Measurements from ENCODE around the gene SYTL2. TPM values are rescaled to one million over a fixed set of nuclear protein-coding genes. Genes with fewer than 3 reads are reported as not detected.
"Not testable (repeated sequence)": the region's sequence is repeated elsewhere in the genome, so short reads cannot be mapped to it uniquely, and the experiment has no call there.

Gene SYTL2
- total RNA-seq, 1 experiment from 2014 or later, result 2.1 TPM

DNA sequence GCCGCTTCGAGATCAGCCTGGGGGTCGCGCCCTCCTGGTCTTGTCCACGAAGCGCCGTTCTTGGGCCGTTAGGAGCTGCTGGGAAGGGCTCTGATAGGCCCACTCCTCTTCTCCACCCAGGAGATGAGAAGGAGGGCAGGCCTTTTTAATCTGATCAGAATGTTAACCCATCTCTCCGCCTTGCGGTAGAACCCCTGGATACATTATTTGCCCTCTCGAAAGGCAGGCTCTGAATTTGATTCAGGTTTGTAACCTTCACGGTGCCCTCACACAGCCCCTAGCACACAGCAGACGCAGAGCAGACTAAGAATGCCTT, 44.4 kb upstream of the SYTL2 start, which contains the start of gene CCDC83:
Gene CCDC83, plus strand, starts transcription at position 43 of the 316 bp plus-strand sequence. CDS start 9,741 bp downstream, outside the sequence.
- ChIA-PET CTCF (interaction anchor here (0.6 to 2.2 kb wide), 38 partner anchors 9 to 837 kb away, joined by 3 to 28 read pairs (median 4); no protein-coding TSS in a partner anchor), POLR2A (interaction anchor here (1.0 to 1.7 kb wide), 5 partner anchors 10 to 447 kb away, joined by 3 to 9 read pairs (median 5); partner anchors contain the start of gene HIKESHI)
- Mint-ChIP-seq H3K4me3 (ENCODE audit: unreplicated experiment) (peak within 1 kb of the TSS; percentile 76), H3K27me3 (ENCODE audit: insufficient read depth, unreplicated experiment) (no peaks in the 10 kb centered on the region), H3K9me3 (ENCODE audit: unreplicated experiment) (peaks cover 10% of the 10 kb centered on the region), H3K27ac (ENCODE audit: low read depth, unreplicated experiment) (peak within 1 kb of the TSS; percentile 87), H3K4me1 (ENCODE audit: insufficient read depth, unreplicated experiment) (no peaks in the 10 kb centered on the region), H3K36me3 (ENCODE audit: insufficient read depth, unreplicated experiment) (no peaks in the 10 kb centered on the region)
- TF ChIP-seq, protein P1, sequence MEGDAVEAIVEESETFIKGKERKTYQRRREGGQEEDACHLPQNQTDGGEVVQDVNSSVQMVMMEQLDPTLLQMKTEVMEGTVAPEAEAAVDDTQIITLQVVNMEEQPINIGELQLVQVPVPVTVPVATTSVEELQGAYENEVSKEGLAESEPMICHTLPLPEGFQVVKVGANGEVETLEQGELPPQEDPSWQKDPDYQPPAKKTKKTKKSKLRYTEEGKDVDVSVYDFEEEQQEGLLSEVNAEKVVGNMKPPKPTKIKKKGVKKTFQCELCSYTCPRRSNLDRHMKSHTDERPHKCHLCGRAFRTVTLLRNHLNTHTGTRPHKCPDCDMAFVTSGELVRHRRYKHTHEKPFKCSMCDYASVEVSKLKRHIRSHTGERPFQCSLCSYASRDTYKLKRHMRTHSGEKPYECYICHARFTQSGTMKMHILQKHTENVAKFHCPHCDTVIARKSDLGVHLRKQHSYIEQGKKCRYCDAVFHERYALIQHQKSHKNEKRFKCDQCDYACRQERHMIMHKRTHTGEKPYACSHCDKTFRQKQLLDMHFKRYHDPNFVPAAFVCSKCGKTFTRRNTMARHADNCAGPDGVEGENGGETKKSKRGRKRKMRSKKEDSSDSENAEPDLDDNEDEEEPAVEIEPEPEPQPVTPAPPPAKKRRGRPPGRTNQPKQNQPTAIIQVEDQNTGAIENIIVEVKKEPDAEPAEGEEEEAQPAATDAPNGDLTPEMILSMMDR (IDR thresholded peaks at IDR 0.05; ENCODE audit: unreplicated experiment), result no peak
- BruUV-seq (replicated peaks), result no TSS peak
- intact Hi-C loops (cut with micrococcal nuclease), result loop anchor here (1.0 to 10.0 kb wide), 8 partner anchors 190 to 964 kb away; no protein-coding TSS in a partner anchor
- DNase-seq (ENCODE audit: unreplicated experiment), result no peak

DNA sequence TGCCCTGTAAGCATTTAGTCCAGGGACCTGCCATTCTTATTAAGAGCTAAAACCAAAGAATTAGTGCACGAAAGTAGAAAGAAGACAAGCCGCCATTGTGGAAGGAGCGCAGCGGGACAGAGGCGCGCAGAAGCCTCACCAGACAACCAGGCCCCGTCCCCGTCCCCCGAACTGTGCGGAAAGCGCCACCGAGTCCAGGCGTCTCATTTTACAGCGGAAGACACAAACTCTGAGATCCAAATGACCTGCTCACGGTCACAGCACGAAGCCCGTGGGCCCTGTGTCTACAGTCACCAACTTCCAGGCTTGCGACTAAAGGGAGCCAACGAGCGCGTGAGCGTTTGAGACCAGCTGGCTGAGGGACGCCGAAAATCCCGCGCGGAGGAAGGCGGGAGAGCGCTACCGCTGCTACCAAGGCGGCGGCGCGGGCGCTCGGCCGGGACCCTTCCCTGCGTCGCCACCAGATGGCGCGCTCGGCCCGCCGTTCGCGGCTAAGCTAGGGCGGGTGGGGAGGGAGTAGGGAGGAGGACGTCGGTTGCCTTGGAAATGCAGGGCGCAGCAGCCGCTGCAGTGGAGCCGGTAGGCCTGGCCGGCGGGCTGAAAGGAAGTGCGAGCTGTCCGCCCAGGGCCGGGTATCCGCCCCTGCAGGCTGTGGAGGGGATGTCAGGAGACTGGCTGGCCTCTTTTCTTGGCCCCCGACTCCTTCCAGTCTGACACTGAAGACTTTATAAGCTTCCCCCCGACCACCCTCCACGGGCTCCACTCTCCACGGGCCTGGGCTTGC, 43.8 kb upstream of the SYTL2 start:
- H3K4me3 Mint-ChIP-seq (ENCODE audit: unreplicated experiment), result peak overlapping the region; percentile 76
- DNase-seq (ENCODE audit: unreplicated experiment), result peak; percentile 85
- H3K27me3 Mint-ChIP-seq (ENCODE audit: insufficient read depth, unreplicated experiment), result no peaks in the 10 kb centered on the region
- TF ChIP-seq, protein P1 (IDR thresholded peaks at IDR 0.05; ENCODE audit: unreplicated experiment), result peak; percentile 86
- peak overlapping the region; percentile 87 for H3K27ac Mint-ChIP-seq (ENCODE audit: low read depth, unreplicated experiment)
- intact Hi-C loops (cut with micrococcal nuclease), result loop anchor here (1.0 to 10.0 kb wide), 9 partner anchors 160 to 964 kb away; no protein-coding TSS in a partner anchor
- CTCF ChIA-PET, result interaction anchor here (0.5 to 2.2 kb wide), 48 partner anchors 9 to 1553 kb away, joined by 3 to 28 read pairs (median 3); no protein-coding TSS in a partner anchor
- no peaks in the 10 kb centered on the region for H3K36me3 Mint-ChIP-seq (ENCODE audit: insufficient read depth, unreplicated experiment)
- POLR2A ChIA-PET, result interaction anchor here (0.6 to 1.7 kb wide), 8 partner anchors 10 to 553 kb away, joined by 3 to 9 read pairs (median 4); partner anchors contain the start of genes CREBZF and HIKESHI
- no TSS peak for BruUV-seq (replicated peaks)
- H3K9me3 Mint-ChIP-seq (ENCODE audit: unreplicated experiment), result peaks cover 10% of the 10 kb centered on the region
- no peaks in the 10 kb centered on the region for H3K4me1 Mint-ChIP-seq (ENCODE audit: insufficient read depth, unreplicated experiment)

DNA sequence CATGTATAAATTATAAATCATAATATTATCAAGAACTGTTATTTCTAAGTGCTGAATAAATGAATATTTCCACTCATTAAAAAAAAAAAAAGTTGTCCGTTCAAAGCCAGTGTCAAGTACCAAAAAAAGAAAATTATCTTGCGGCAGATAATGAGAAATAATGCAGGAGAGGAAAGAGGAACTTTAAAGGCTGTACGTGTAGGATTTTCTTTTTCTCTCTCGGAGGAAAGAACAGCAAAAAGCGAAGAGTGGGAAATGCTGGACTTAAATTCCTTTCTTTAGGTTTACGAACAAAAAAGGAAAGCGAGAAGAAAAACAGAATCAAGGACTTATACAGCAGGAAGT, 43.2 kb upstream of the SYTL2 start:
- Mint-ChIP-seq H3K4me3 (ENCODE audit: unreplicated experiment) (peak overlapping the region; percentile 76), H3K27ac (ENCODE audit: low read depth, unreplicated experiment) (peak overlapping the region; percentile 87), H3K9me3 (ENCODE audit: unreplicated experiment) (peaks cover 5% of the 10 kb centered on the region), H3K36me3 (ENCODE audit: insufficient read depth, unreplicated experiment) (no peaks in the 10 kb centered on the region), H3K27me3 (ENCODE audit: insufficient read depth, unreplicated experiment) (no peaks in the 10 kb centered on the region), H3K4me1 (ENCODE audit: insufficient read depth, unreplicated experiment) (no peaks in the 10 kb centered on the region)
- DNase-seq (ENCODE audit: unreplicated experiment), result no peak
- TSS peak; percentile 86 for BruUV-seq (replicated peaks)
- intact Hi-C loops (cut with micrococcal nuclease), result loop anchor here (1.0 to 10.0 kb wide), 5 partner anchors 160 to 965 kb away; no protein-coding TSS in a partner anchor
- TF ChIP-seq, protein P1 (IDR thresholded peaks at IDR 0.05; ENCODE audit: unreplicated experiment), result no peak
- CTCF ChIA-PET, result interaction anchor here (0.5 to 2.2 kb wide), 28 partner anchors 9 to 1553 kb away, joined by 3 to 28 read pairs (median 4); no protein-coding TSS in a partner anchor
- POLR2A ChIA-PET, result interaction anchor here (0.6 to 1.7 kb wide), 5 partner anchors 9 to 553 kb away, joined by 4 to 9 read pairs (median 4); partner anchors contain the start of genes CREBZF and HIKESHI

DNA sequence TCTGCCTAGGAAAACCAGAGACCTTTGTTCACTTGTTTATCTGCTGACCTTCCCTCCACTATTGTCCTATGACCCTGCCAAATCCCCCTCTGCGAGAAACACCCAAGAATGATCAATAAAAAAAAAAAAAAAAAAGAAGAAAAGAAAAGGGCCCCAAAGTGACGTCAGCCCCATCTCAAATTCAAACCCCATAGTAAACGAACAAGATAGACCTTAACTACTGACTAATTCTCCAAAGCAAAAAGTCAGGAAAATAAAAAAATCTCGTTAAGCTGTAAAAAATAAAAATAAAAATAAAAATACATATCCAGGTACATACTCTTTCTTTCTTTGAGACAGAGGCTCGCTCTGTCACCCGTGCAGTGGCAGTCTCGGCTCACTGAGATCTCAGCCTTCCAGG, 42.6 kb upstream of the SYTL2 start:
- intact Hi-C loops (cut with micrococcal nuclease), result loop anchor here (10.0 kb wide), 2 partner anchors 191 to 561 kb away; no protein-coding TSS in a partner anchor
- not testable (repeated sequence) for H3K4me1 Mint-ChIP-seq (ENCODE audit: insufficient read depth, unreplicated experiment); H3K36me3 Mint-ChIP-seq (ENCODE audit: insufficient read depth, unreplicated experiment); H3K9me3 Mint-ChIP-seq (ENCODE audit: unreplicated experiment); BruUV-seq (replicated peaks); H3K4me3 Mint-ChIP-seq (ENCODE audit: unreplicated experiment); H3K27ac Mint-ChIP-seq (ENCODE audit: low read depth, unreplicated experiment); H3K27me3 Mint-ChIP-seq (ENCODE audit: insufficient read depth, unreplicated experiment); DNase-seq (ENCODE audit: unreplicated experiment)
- POLR2A ChIA-PET, result interaction anchor here (1.7 kb wide), 1 partner anchor 9 kb away, joined by 9 read pairs; no protein-coding TSS in a partner anchor
- CTCF ChIA-PET, result interaction anchor here (0.6 to 2.0 kb wide), 2 partner anchors 340 to 564 kb away, joined by 4 to 11 read pairs; no protein-coding TSS in a partner anchor

GRCh38 chr11:85852754-85853153, 41.8 kb upstream of the SYTL2 start:
- H3K4me3 Mint-ChIP-seq (ENCODE audit: unreplicated experiment); H3K27me3 Mint-ChIP-seq (ENCODE audit: insufficient read depth, unreplicated experiment); DNase-seq (ENCODE audit: unreplicated experiment); H3K4me1 Mint-ChIP-seq (ENCODE audit: insufficient read depth, unreplicated experiment); H3K9me3 Mint-ChIP-seq (ENCODE audit: unreplicated experiment); BruUV-seq (replicated peaks); H3K36me3 Mint-ChIP-seq (ENCODE audit: insufficient read depth, unreplicated experiment); H3K27ac Mint-ChIP-seq (ENCODE audit: low read depth, unreplicated experiment): not testable (repeated sequence)
- POLR2A ChIA-PET, result interaction anchor here (0.6 kb wide), 1 partner anchor 907 kb away, joined by 3 read pairs; no protein-coding TSS in a partner anchor
- intact Hi-C loops (cut with micrococcal nuclease), result loop anchor here (10.0 kb wide), 2 partner anchors 192 to 562 kb away; no protein-coding TSS in a partner anchor
- CTCF ChIA-PET, result interaction anchor here (0.7 to 0.9 kb wide), 3 partner anchors 14 to 566 kb away, joined by 3 read pairs; no protein-coding TSS in a partner anchor
